Measurements from ENCODE around the gene OR51T1. TPM values are rescaled to one million over a fixed set of nuclear protein-coding genes. Genes with fewer than 3 reads are reported as not detected.

Gene OR51T1
- total RNA-seq, 4 donors from 2014 or later: not detected

- Histone ChIP-seq H3K27ac (no peak overlapping the region), H3K4me3 (no peak overlapping the region), H3K36me3 (no peaks in the 10 kb centered on the region), H3K9me3 (peaks cover 0 to 12% (median 0%) of the 10 kb centered on the region in 4 donors), H3K27me3 (no peaks in the 10 kb centered on the region), H3K4me1 (no peaks in the 10 kb centered on the region)
- DNase-seq (ENCODE audit: low spot score in 2 of 2): no peak
- TF ChIP-seq EP300 (IDR thresholded peaks at IDR 0.05) (no peak), POLR2A (IDR thresholded peaks at IDR 0.05) (no peak), CTCF (IDR thresholded peaks at IDR 0.05) (no peak)
These were observed 19.1 kb upstream of the OR51T1 start for GRCh38 chr11:4862447-4863236.

GRCh38 chr11:4863876-4864275 lies 17.8 kb upstream of the OR51T1 start:
- Histone ChIP-seq H3K9me3 (peaks cover 0 to 12% (median 0%) of the 10 kb centered on the region in 4 donors), H3K4me1 (no peaks in the 10 kb centered on the region), H3K27ac (no peak overlapping the region), H3K27me3 (no peaks in the 10 kb centered on the region), H3K4me3 (no peak overlapping the region), H3K36me3 (no peaks in the 10 kb centered on the region)
- DNase-seq (ENCODE audit: low spot score in 2 of 2): no peak
- WGBS, 2 donors: 73 to 84% methylated on average over 4 of the region's 4 CpGs
- TF ChIP-seq CTCF (IDR thresholded peaks at IDR 0.05) (no peak), POLR2A (IDR thresholded peaks at IDR 0.05) (no peak), EP300 (IDR thresholded peaks at IDR 0.05) (no peak)

- Histone ChIP-seq H3K27ac (no peak overlapping the region), H3K27me3 (no peaks in the 10 kb centered on the region), H3K36me3 (no peaks in the 10 kb centered on the region), H3K4me3 (no peak overlapping the region), H3K9me3 (peaks cover 0 to 12% (median 0%) of the 10 kb centered on the region in 4 donors), H3K4me1 (no peaks in the 10 kb centered on the region)
- WGBS, 2 donors: 43 to 51% methylated on average over 1 of the region's 1 CpG
- no peak for DNase-seq (ENCODE audit: low spot score in 2 of 2)
- TF ChIP-seq CTCF (IDR thresholded peaks at IDR 0.05) (no peak), EP300 (IDR thresholded peaks at IDR 0.05) (no peak), POLR2A (IDR thresholded peaks at IDR 0.05) (no peak)
These were observed 15.8 kb upstream of the OR51T1 start for GRCh38 chr11:4865855-4866254.

- DNase-seq (ENCODE audit: low spot score in 2 of 2): no peak
- Histone ChIP-seq H3K4me3 (no peak overlapping the region), H3K9me3 (no peaks in the 10 kb centered on the region), H3K36me3 (no peaks in the 10 kb centered on the region), H3K4me1 (no peaks in the 10 kb centered on the region), H3K27me3 (no peaks in the 10 kb centered on the region), H3K27ac (no peak overlapping the region)
- 72 to 76% methylated on average over 4 of the region's 4 CpGs for WGBS, 2 donors
- TF ChIP-seq POLR2A (IDR thresholded peaks at IDR 0.05) (no peak), EP300 (IDR thresholded peaks at IDR 0.05) (no peak), CTCF (IDR thresholded peaks at IDR 0.05) (no peak)
These were observed 512 bp upstream of the OR51T1 start for GRCh38 chr11:4881188-4881587.

- H3K4me3 ChIP-seq: no peak overlapping the region
- H3K4me1 ChIP-seq: no peaks in the 10 kb centered on the region
- H3K36me3 ChIP-seq: no peaks in the 10 kb centered on the region
- TF ChIP-seq POLR2A (IDR thresholded peaks at IDR 0.05) (no peak), EP300 (IDR thresholded peaks at IDR 0.05) (no peak), CTCF (IDR thresholded peaks at IDR 0.05) (no peak)
- no peak for DNase-seq (ENCODE audit: low spot score in 2 of 2)
- H3K27me3 ChIP-seq: no peaks in the 10 kb centered on the region
- H3K27ac ChIP-seq: no peak overlapping the region
- 89 to 90% methylated on average over 5 of the region's 5 CpGs for WGBS, 2 donors
- no peaks in the 10 kb centered on the region for H3K9me3 ChIP-seq
These were observed 843 bp downstream of the OR51T1 start for GRCh38 chr11:4882543-4882942.

All from tibial nerve (tissue), 4 donors.